Lung (tissue), 12 donors: ENCODE measurements around the gene MBD6. TPM values are rescaled to one million over a fixed set of nuclear protein-coding genes. Genes with fewer than 3 reads are reported as not detected.

Source experiments
- ATAC-seq: fragments of 200-7000 bp; cut with Tn5 transposase; one replicate; pipeline ENCODE4 v1.9.1; 2020; ENCODE audit warnings: moderate number of reproducible peaks; ENCODE audit not compliant: insufficient read depth, low FRiP score
- DNase-seq, 3 donors: peaks; one replicate each; pipeline ENCODE4 v3.0.0-alpha.2; 2013 to 2017
- H3K27ac ChIP-seq, 2 donors: one replicate each; pipeline ENCODE4 v1.5.1; 2013; ENCODE audit warnings: mild to moderate bottlenecking in 2 of 2, moderate library complexity in 2 of 2, control low read depth in 1 of 2, inconsistent platforms in 1 of 2, low read depth in 1 of 2, low read length in 1 of 2
- H3K27me3 ChIP-seq, 3 donors: one replicate each; pipeline ENCODE4 v1.5.1; 2013; ENCODE audit warnings: low read length in 2 of 3; ENCODE audit not compliant: control insufficient read depth in 3 of 3, insufficient read depth in 3 of 3
- H3K36me3 ChIP-seq, 4 donors: one replicate each; pipeline ENCODE4 v1.5.1; 2013; ENCODE audit warnings: low read length in 4 of 4, mild to moderate bottlenecking in 1 of 4, moderate library complexity in 1 of 4; ENCODE audit not compliant: control insufficient read depth in 4 of 4, insufficient read depth in 4 of 4
- H3K4me1 ChIP-seq, 5 donors: one replicate each; pipeline ENCODE4 v1.5.1; 2013; ENCODE audit warnings: low read length in 5 of 5, mild to moderate bottlenecking in 2 of 5, moderate library complexity in 1 of 5; ENCODE audit not compliant: control insufficient read depth in 5 of 5, insufficient read depth in 5 of 5
- H3K4me3 ChIP-seq: one replicate; pipeline ENCODE4 v1.5.1; 2013; ENCODE audit warnings: mild to moderate bottlenecking, control low read depth, moderate library complexity
- H3K9ac ChIP-seq, 2 donors: one replicate each; pipeline ENCODE4 v1.5.1; 2013; ENCODE audit warnings: low read length in 2 of 2, control low read depth in 1 of 2; ENCODE audit not compliant: insufficient read depth in 1 of 2
- H3K9me3 ChIP-seq, 4 donors: one replicate each; pipeline ENCODE4 v1.5.1; 2013; ENCODE audit warnings: low read length in 3 of 4, mild to moderate bottlenecking in 1 of 4, moderate library complexity in 1 of 4; ENCODE audit not compliant: control insufficient read depth in 4 of 4, insufficient read depth in 3 of 4
- WGBS, 2 donors: extraction: QIAGEN DNeasy Blood & Tissue Kit; methylation state at CpG; one replicate each; pipeline ENCODE4 v1.1.7; 2013; 5-methylcytosine and 5-hydroxymethylcytosine counted together
- polyA plus RNA-seq, 2 donors: library from polyadenylated mRNA; stranded (reverse); fragments of 200-250 nt; gene quantifications; one replicate each; pipeline ENCODE4 v1.2.1, GENCODE V29; 2013
- total RNA-seq, 2 donors: library from RNA; depleted of rRNA in 1 of 2; stranded (reverse); fragments of >200 nt in 1 of 2; gene quantifications; one replicate each; pipeline ENCODE4 v1.2.1, GENCODE V29; 2014 to 2021
- TF ChIP-seq, protein P1 (sequence below): IDR thresholded peaks from 2 replicates; pipeline ENCODE4 v1.5.1; 2012; ENCODE audit warnings: mild to moderate bottlenecking; ENCODE audit errors: control extremely low read depth, extremely low read depth
- donor health status: control.
- donor health status: control.
- donor health status: Bipolar disorder and iron deficiency.
- donor health status: healthy.
- donor health status: DM: yes; HTN: yes; CAD: no.

Gene MBD6
- total and polyA plus RNA-seq, 4 donors: 26.0 to 132 (median 39.6) TPM

DNA sequence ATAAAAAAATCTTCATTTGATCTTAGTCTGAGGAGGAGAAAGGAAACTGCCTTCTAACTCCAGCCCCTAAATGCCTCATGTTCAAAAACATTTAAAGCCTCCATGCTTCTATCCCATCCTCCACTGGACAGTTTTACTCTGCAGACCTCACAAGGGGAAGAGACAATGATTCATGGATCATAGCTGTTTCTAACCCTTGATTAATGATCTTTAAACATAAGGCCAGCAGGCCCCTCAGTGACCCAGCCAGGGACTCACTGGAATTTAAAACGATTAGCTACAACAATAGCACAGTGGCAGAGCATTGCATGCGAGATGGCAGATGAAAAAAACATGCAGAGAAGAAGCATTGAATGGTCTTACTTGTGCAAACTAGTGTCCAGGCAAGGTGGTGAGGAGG is 18.4 kb downstream of the MBD6 start:
- ATAC-seq (no peak), DNase-seq (no peak)
- peaks cover 0 to 9% (median 8%) of the 10 kb centered on the region in 5 donors for H3K4me1 ChIP-seq
- WGBS, 2 donors: 58 to 86% methylated on average over 2 of the region's 2 CpGs
- H3K36me3 ChIP-seq: peaks cover 6 to 24% (median 14%) of the 10 kb centered on the region in 4 donors
- H3K9me3 ChIP-seq: no peaks in the 10 kb centered on the region
- H3K27me3 ChIP-seq: no peaks in the 10 kb centered on the region
- H3K9ac ChIP-seq: no peak overlapping the region
- H3K4me3 ChIP-seq: no peak overlapping the region
- TF ChIP-seq, protein P1, sequence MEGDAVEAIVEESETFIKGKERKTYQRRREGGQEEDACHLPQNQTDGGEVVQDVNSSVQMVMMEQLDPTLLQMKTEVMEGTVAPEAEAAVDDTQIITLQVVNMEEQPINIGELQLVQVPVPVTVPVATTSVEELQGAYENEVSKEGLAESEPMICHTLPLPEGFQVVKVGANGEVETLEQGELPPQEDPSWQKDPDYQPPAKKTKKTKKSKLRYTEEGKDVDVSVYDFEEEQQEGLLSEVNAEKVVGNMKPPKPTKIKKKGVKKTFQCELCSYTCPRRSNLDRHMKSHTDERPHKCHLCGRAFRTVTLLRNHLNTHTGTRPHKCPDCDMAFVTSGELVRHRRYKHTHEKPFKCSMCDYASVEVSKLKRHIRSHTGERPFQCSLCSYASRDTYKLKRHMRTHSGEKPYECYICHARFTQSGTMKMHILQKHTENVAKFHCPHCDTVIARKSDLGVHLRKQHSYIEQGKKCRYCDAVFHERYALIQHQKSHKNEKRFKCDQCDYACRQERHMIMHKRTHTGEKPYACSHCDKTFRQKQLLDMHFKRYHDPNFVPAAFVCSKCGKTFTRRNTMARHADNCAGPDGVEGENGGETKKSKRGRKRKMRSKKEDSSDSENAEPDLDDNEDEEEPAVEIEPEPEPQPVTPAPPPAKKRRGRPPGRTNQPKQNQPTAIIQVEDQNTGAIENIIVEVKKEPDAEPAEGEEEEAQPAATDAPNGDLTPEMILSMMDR: no peak
- H3K27ac ChIP-seq: no peak overlapping the region

DNA sequence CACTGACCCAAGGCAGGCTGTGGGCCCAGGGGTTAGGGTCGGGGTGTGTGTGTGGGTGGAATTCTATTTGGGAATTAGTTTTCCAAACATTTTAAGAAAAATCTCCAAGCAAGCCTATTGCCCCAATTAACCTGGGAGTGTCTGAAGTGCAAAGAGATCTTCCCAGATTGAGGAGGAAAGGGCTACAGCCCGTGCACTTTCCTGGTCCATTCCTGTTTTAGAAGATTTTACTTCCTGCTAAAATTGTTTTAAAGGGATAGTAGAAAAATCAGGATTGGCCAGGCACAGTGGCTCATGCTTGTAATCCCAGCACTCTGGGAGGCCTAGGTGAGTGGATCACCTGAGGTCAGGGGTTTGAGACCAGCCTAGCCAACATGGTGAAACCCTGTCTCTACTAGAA is 19.1 kb downstream of the MBD6 start:
- TF ChIP-seq, protein P1: no peak

DNA sequence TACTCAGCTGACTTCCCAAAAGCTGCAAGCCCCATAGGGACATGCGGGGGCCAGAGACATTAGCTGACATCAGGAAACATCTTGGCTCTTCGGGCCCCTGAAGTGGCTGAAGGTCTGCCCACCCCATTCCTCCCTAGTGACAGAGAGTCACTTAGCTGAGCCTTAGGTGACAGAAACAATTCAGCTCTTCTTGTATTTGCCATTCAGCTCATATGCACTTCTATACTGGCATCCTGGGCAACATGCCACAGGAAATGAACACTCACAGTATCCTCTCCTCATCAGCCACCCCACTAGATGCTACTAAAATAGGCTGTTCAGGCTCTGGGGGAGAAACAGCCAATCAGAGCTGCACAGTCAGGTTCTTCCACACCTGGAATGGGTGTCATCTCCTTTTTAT is 21.0 kb downstream of the MBD6 start:
- no peak for ATAC-seq
- no peaks in the 10 kb centered on the region for H3K9me3 ChIP-seq
- DNase-seq: no peak
- H3K4me3 ChIP-seq: no peak overlapping the region
- no peak overlapping the region for H3K27ac ChIP-seq
- H3K4me1 ChIP-seq: peaks cover 0 to 14% (median 8%) of the 10 kb centered on the region in 5 donors
- TF ChIP-seq, protein P1: no peak
- WGBS, 2 donors: 40 to 70% methylated on average over 2 of the region's 2 CpGs
- peaks cover 6 to 16% (median 11%) of the 10 kb centered on the region in 4 donors for H3K36me3 ChIP-seq
- peaks cover 0 to 12% (median 5%) of the 10 kb centered on the region in 3 donors for H3K27me3 ChIP-seq
- no peak overlapping the region for H3K9ac ChIP-seq

More for the DNA sequence above, 19.1 kb downstream of the MBD6 start:
- no peak overlapping the region for H3K27ac ChIP-seq
- H3K9ac ChIP-seq: no peak overlapping the region
- H3K36me3 ChIP-seq: peaks cover 6 to 24% (median 14%) of the 10 kb centered on the region in 4 donors
- no peak overlapping the region for H3K4me3 ChIP-seq
- H3K9me3 ChIP-seq: no peaks in the 10 kb centered on the region
- ATAC-seq (no peak), DNase-seq (peak in 1 of 3 donors; percentile 4)
- peaks cover 0 to 14% (median 8%) of the 10 kb centered on the region in 5 donors for H3K4me1 ChIP-seq
- 86 to 88% methylated on average over 2 of the region's 2 CpGs for WGBS, 2 donors
- no peaks in the 10 kb centered on the region for H3K27me3 ChIP-seq
